Esophagus mucosa (tissue), 1 donor: ENCODE results near the gene MAN1A2. TPM values are rescaled to one million over a fixed set of nuclear protein-coding genes. Genes with fewer than 3 reads are reported as not detected.
"Not testable (repeated sequence)": the region's sequence is repeated elsewhere in the genome, so short reads cannot be mapped to it uniquely, and the experiment has no call there.

Experiments
- ATAC-seq: fragments of 200-7000 bp; cut with Tn5 transposase; one replicate; pipeline ENCODE4 v1.9.1; 2020
- total RNA-seq: library from RNA; stranded (reverse); gene quantifications from one replicate; pipeline ENCODE4 v1.2.4, GENCODE V29; 2023
- donor health status: DM: yes; HTN: yes; CAD: no.

The MAN1A2 gene
- total RNA-seq, 1 donor from 2014 or later = 26.5 TPM

- no peak for ATAC-seq
Measured at GRCh38 chr1:117403597-117403996, 36.3 kb downstream of the MAN1A2 start.

GRCh38 chr1:117405042-117405441 lies 37.8 kb downstream of the MAN1A2 start:
- no peak for ATAC-seq

GRCh38 chr1:117412472-117412871 lies 45.2 kb downstream of the MAN1A2 start:
- ATAC-seq = no peak

- ATAC-seq = no peak
Measured at GRCh38 chr1:117413412-117413811, 46.2 kb downstream of the MAN1A2 start.

GRCh38 chr1:117414943-117415342 lies 47.7 kb downstream of the MAN1A2 start:
- ATAC-seq = no peak

- no peak for ATAC-seq
Measured at GRCh38 chr1:117416004-117416403, 48.8 kb downstream of the MAN1A2 start.

- ATAC-seq = no peak
Measured at GRCh38 chr1:117416546-117417125, 49.4 kb downstream of the MAN1A2 start.

- no peak for ATAC-seq
Measured at GRCh38 chr1:117425050-117425734, 57.9 kb downstream of the MAN1A2 start.

GRCh38 chr1:117427297-117427696 lies 60.0 kb downstream of the MAN1A2 start:
- ATAC-seq = no peak

- no peak for ATAC-seq
Measured at GRCh38 chr1:117433943-117434342, 66.7 kb downstream of the MAN1A2 start.

GRCh38 chr1:117436513-117436912 lies 69.3 kb downstream of the MAN1A2 start:
- no peak for ATAC-seq

GRCh38 chr1:117447661-117448060 lies 80.4 kb downstream of the MAN1A2 start:
- no peak for ATAC-seq

GRCh38 chr1:117452216-117452615 lies 85.0 kb downstream of the MAN1A2 start:
- ATAC-seq = no peak

GRCh38 chr1:117453958-117454357 lies 86.7 kb downstream of the MAN1A2 start:
- no peak for ATAC-seq

- not testable (repeated sequence) for ATAC-seq
Measured at GRCh38 chr1:117458410-117458809, 91.2 kb downstream of the MAN1A2 start.

GRCh38 chr1:117466761-117467160 lies 99.5 kb downstream of the MAN1A2 start:
- no peak for ATAC-seq

GRCh38 chr1:117467336-117467735 lies 100.1 kb downstream of the MAN1A2 start:
- ATAC-seq = no peak

- no peak for ATAC-seq
Measured at GRCh38 chr1:117473063-117473462, 105.8 kb downstream of the MAN1A2 start.

GRCh38 chr1:117475495-117475894 lies 108.2 kb downstream of the MAN1A2 start:
- not testable (repeated sequence) for ATAC-seq

GRCh38 chr1:117479086-117479485 lies 111.8 kb downstream of the MAN1A2 start:
- no peak for ATAC-seq

- ATAC-seq = no peak
Measured at GRCh38 chr1:117481410-117481809, 114.2 kb downstream of the MAN1A2 start.

GRCh38 chr1:117493906-117494305 lies 126.7 kb downstream of the MAN1A2 start:
- ATAC-seq = no peak

- no peak for ATAC-seq
Measured at GRCh38 chr1:117495068-117495467, 127.8 kb downstream of the MAN1A2 start.

GRCh38 chr1:117499071-117499470 lies 131.8 kb downstream of the MAN1A2 start:
- no peak for ATAC-seq

GRCh38 chr1:117500584-117500983 lies 133.3 kb downstream of the MAN1A2 start:
- ATAC-seq = no peak
